Mesothelial cell of epicardium (in vitro differentiated cells): Measurements from ENCODE around the gene MANF. TPM values are rescaled to one million over a fixed set of nuclear protein-coding genes. Genes with fewer than 3 reads are reported as not detected.

ENCODE experiments used
- DNase-seq, 2 experiments: peaks; one replicate each; pipeline ENCODE4 v3.0.0; 2021; ENCODE audit warnings: low spot score in 2 of 2; ENCODE audit not compliant: unreplicated experiment in 2 of 2
- H3K27ac Mint-ChIP-seq: 2 replicates; pipeline ENCODE4 v1.8.0; 2021; ENCODE audit warnings: mixed read lengths
- H3K27me3 Mint-ChIP-seq: 2 replicates; pipeline ENCODE4 v1.8.0; 2021; ENCODE audit warnings: low read depth, mixed read lengths
- H3K36me3 Mint-ChIP-seq: 2 replicates; pipeline ENCODE4 v1.8.0; 2021; ENCODE audit warnings: mixed read lengths
- H3K4me1 Mint-ChIP-seq: 2 replicates; pipeline ENCODE4 v1.8.0; 2021; ENCODE audit warnings: mixed read lengths
- H3K4me3 Mint-ChIP-seq: 2 replicates; pipeline ENCODE4 v1.8.0; 2021; ENCODE audit warnings: mild to moderate bottlenecking, moderate library complexity, mixed read lengths
- H3K9me3 Mint-ChIP-seq: 2 replicates; pipeline ENCODE4 v1.8.0; 2021; ENCODE audit warnings: mixed read lengths
- CTCF ChIP-seq: fragments of 200-600 bp; sonication (generic); IDR thresholded peaks from one replicate; pipeline ENCODE4 v1.5.0; 2021; ENCODE audit warnings: antibody characterized with exemption; ENCODE audit not compliant: unreplicated experiment
- total RNA-seq: library from RNA; stranded (reverse); gene quantifications from 3 replicates; pipeline ENCODE4 v1.2.1, GENCODE V29; 2021

MANF gene
- total RNA-seq, 1 donor from 2014 or later: 99.7 TPM

GRCh38 chr3:51374456-51374855 is 10.6 kb upstream of the MANF start:
- no peaks in the 10 kb centered on the region for H3K36me3 Mint-ChIP-seq
- no peak overlapping the region for H3K4me3 Mint-ChIP-seq

DNA sequence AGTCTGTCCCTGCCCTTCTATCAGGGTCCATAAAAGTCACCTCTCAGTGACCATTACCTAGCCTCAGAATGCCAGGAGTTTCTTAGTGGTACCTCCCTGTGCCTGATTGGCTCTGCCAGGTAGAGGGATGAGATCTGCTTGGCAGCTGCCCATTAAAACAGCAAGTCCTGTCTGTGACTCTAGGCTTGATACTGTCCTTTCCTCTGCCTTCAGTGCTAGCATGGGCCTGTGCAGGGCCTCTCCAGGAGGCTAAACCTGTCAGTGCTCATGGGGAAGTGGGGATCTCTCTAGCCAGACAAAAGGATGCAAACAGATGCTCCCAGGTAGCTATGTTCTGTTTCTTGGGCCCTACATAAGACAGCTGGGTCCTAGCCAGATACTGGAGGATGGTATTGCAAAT is 10.0 kb upstream of the MANF start:
- Mint-ChIP-seq H3K36me3 (no peaks in the 10 kb centered on the region), H3K27me3 (no peaks in the 10 kb centered on the region), H3K4me1 (no peaks in the 10 kb centered on the region), H3K27ac (no peak overlapping the region), H3K4me3 (no peak overlapping the region), H3K9me3 (no peaks in the 10 kb centered on the region)
- no peak for DNase-seq
- no peak for TF ChIP-seq CTCF

More at GRCh38 chr3:51374456-51374855, 10.6 kb upstream of the MANF start:
- H3K27ac Mint-ChIP-seq: no peak overlapping the region
- H3K4me1 Mint-ChIP-seq: no peaks in the 10 kb centered on the region
- no peaks in the 10 kb centered on the region for H3K9me3 Mint-ChIP-seq
- no peak for DNase-seq
- TF ChIP-seq CTCF: no peak
- H3K27me3 Mint-ChIP-seq: no peaks in the 10 kb centered on the region

GRCh38 chr3:51375571-51375970 is 9.5 kb upstream of the MANF start:
- no peak for DNase-seq
- no peaks in the 10 kb centered on the region for H3K9me3 Mint-ChIP-seq
- no peaks in the 10 kb centered on the region for H3K27me3 Mint-ChIP-seq
- H3K4me1 Mint-ChIP-seq: no peaks in the 10 kb centered on the region
- H3K36me3 Mint-ChIP-seq: no peaks in the 10 kb centered on the region
- no peak overlapping the region for H3K27ac Mint-ChIP-seq
- no peak overlapping the region for H3K4me3 Mint-ChIP-seq
- TF ChIP-seq CTCF: no peak

GRCh38 chr3:51378065-51378464 is 7.0 kb upstream of the MANF start:
- Mint-ChIP-seq H3K4me1 (no peaks in the 10 kb centered on the region), H3K27ac (no peak overlapping the region), H3K36me3 (no peaks in the 10 kb centered on the region), H3K27me3 (no peaks in the 10 kb centered on the region), H3K9me3 (no peaks in the 10 kb centered on the region), H3K4me3 (no peak overlapping the region)
- no peak for DNase-seq
- TF ChIP-seq CTCF: no peak

GRCh38 chr3:51378726-51379125 is 6.4 kb upstream of the MANF start:
- no peak for DNase-seq
- no peaks in the 10 kb centered on the region for H3K36me3 Mint-ChIP-seq
- no peaks in the 10 kb centered on the region for H3K27me3 Mint-ChIP-seq
- peaks cover 7% of the 10 kb centered on the region for H3K4me1 Mint-ChIP-seq
- H3K4me3 Mint-ChIP-seq: no peak overlapping the region
- no peaks in the 10 kb centered on the region for H3K9me3 Mint-ChIP-seq
- H3K27ac Mint-ChIP-seq: no peak overlapping the region
- no peak for TF ChIP-seq CTCF

DNA sequence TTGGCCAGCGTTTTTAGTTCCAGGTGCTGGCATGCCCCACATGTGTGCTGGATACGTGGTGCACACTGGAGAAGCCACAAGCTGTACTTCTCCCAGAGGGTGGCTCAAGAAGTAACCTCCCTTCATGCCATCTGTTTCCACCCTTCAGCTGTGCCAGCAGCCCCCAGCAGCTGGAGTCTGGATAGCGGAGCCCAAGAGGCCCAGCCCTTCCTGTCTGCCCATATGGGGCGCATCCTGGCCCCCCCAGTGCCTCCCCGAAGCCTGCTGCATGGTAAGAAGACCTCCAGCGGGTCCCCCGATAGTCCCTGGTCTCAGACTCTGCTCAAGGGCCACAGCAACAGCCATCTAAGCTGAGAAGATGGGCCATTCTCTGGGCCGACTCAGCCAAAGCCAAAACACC is 5.8 kb upstream of the MANF start:
- no peaks in the 10 kb centered on the region for H3K9me3 Mint-ChIP-seq
- no peak for TF ChIP-seq CTCF
- H3K27ac Mint-ChIP-seq: no peak overlapping the region
- H3K4me1 Mint-ChIP-seq: peaks cover 11% of the 10 kb centered on the region
- H3K4me3 Mint-ChIP-seq: no peak overlapping the region
- H3K36me3 Mint-ChIP-seq: no peaks in the 10 kb centered on the region
- no peaks in the 10 kb centered on the region for H3K27me3 Mint-ChIP-seq
- DNase-seq: no peak
